ENCODE measurements around the gene SCRT2. TPM values are rescaled to one million over a fixed set of nuclear protein-coding genes. Genes with fewer than 3 reads are reported as not detected.

The SCRT2 gene
- total and polyA plus RNA-seq, 4 donors: not detected

DNA sequence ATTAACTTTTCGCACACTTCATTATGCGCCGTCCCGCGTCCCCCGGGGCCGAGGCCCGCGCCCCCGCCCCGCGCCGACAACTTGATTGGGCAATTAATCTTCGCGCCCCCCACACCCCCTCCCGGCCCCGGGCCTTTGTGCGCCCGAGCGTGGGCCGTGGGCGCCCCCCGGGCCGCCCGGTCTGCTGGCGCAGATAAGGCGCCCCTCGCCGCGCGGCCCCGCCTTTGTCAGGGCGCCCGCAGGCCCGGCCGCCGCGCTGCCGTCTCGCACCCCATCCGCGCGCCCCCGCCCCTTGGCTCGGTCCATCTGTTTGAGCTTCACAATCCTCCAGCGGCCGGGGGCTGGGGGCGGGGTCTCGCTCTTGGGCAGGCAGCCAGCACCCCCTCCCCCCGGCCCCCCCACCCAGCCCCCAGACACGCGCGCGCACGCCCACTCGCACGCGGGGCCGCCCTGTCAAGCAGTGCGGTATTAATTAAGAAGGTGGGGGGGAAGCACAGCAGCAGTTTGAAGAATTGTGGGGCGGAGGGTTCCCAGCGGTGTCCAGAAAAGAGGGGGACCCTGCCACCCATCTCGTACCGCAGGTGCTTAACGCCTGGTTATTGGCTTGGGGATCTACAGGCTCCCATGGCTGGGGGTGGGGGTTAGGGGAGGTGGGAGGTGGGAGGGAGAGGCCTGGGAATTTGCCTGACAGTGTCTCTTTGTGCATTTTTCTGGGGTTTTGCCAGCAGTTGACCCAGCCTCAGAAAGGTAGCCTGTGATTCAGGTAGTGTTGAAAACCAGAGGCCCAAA, 34.6 kb upstream of the SCRT2 start:
- DNase-seq (ENCODE audit: low spot score): no peak
- peaks cover 0 to 5% (median 3%) of the 10 kb centered on the region in 4 donors for H3K27me3 ChIP-seq (ENCODE audit: control insufficient read depth in 4 of 4, insufficient read depth in 4 of 4, low read length in 3 of 4)
- no peak overlapping the region for H3K27ac ChIP-seq (ENCODE audit: low read depth in 1 of 2, low read length in 2 of 2)
- H3K4me1 ChIP-seq (ENCODE audit: control insufficient read depth in 4 of 4, insufficient read depth in 4 of 4, low read length in 3 of 4): peaks cover 0 to 3% (median under 1%) of the 10 kb centered on the region in 4 donors
- no peak for TF ChIP-seq NR2F2 (IDR thresholded peaks at IDR 0.05)
- no peak for TF ChIP-seq HNF4G (IDR thresholded peaks at IDR 0.05)
- TF ChIP-seq, protein P1, sequence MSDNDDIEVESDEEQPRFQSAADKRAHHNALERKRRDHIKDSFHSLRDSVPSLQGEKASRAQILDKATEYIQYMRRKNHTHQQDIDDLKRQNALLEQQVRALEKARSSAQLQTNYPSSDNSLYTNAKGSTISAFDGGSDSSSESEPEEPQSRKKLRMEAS (IDR thresholded peaks at IDR 0.05): no peak
- no peak for TF ChIP-seq HNF4A (conservative IDR thresholded peaks at IDR 0.05)
- TF ChIP-seq RAD21 (IDR thresholded peaks at IDR 0.05): no peak
- no peak for TF ChIP-seq GABPA (IDR thresholded peaks at IDR 0.05 in 1 of 2, conservative IDR thresholded peaks at IDR 0.05 in 1 of 2)
- TF ChIP-seq RXRA (IDR thresholded peaks at IDR 0.05): no peak
- TF ChIP-seq, protein P2, sequence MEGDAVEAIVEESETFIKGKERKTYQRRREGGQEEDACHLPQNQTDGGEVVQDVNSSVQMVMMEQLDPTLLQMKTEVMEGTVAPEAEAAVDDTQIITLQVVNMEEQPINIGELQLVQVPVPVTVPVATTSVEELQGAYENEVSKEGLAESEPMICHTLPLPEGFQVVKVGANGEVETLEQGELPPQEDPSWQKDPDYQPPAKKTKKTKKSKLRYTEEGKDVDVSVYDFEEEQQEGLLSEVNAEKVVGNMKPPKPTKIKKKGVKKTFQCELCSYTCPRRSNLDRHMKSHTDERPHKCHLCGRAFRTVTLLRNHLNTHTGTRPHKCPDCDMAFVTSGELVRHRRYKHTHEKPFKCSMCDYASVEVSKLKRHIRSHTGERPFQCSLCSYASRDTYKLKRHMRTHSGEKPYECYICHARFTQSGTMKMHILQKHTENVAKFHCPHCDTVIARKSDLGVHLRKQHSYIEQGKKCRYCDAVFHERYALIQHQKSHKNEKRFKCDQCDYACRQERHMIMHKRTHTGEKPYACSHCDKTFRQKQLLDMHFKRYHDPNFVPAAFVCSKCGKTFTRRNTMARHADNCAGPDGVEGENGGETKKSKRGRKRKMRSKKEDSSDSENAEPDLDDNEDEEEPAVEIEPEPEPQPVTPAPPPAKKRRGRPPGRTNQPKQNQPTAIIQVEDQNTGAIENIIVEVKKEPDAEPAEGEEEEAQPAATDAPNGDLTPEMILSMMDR (IDR thresholded peaks at IDR 0.05; ENCODE audit: low read depth, low read length, missing input control): no peak
- TF ChIP-seq, protein P3, sequence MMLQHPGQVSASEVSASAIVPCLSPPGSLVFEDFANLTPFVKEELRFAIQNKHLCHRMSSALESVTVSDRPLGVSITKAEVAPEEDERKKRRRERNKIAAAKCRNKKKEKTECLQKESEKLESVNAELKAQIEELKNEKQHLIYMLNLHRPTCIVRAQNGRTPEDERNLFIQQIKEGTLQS (IDR thresholded peaks at IDR 0.05): no peak
- no peak for TF ChIP-seq YY1 (IDR thresholded peaks at IDR 0.05)
- TF ChIP-seq, protein P4, sequence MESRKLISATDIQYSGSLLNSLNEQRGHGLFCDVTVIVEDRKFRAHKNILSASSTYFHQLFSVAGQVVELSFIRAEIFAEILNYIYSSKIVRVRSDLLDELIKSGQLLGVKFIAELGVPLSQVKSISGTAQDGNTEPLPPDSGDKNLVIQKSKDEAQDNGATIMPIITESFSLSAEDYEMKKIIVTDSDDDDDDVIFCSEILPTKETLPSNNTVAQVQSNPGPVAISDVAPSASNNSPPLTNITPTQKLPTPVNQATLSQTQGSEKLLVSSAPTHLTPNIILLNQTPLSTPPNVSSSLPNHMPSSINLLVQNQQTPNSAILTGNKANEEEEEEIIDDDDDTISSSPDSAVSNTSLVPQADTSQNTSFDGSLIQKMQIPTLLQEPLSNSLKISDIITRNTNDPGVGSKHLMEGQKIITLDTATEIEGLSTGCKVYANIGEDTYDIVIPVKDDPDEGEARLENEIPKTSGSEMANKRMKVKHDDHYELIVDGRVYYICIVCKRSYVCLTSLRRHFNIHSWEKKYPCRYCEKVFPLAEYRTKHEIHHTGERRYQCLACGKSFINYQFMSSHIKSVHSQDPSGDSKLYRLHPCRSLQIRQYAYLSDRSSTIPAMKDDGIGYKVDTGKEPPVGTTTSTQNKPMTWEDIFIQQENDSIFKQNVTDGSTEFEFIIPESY (IDR thresholded peaks at IDR 0.05): no peak
- TF ChIP-seq FOXA1 (IDR thresholded peaks at IDR 0.05): no peak
- no peak for TF ChIP-seq TAF1 (conservative IDR thresholded peaks at IDR 0.05)
- no peak for TF ChIP-seq EGR1 (IDR thresholded peaks at IDR 0.05; ENCODE audit: low read depth in 2 of 2)
- no peak for TF ChIP-seq SP1 (IDR thresholded peaks at IDR 0.05)
- TF ChIP-seq, protein P5, sequence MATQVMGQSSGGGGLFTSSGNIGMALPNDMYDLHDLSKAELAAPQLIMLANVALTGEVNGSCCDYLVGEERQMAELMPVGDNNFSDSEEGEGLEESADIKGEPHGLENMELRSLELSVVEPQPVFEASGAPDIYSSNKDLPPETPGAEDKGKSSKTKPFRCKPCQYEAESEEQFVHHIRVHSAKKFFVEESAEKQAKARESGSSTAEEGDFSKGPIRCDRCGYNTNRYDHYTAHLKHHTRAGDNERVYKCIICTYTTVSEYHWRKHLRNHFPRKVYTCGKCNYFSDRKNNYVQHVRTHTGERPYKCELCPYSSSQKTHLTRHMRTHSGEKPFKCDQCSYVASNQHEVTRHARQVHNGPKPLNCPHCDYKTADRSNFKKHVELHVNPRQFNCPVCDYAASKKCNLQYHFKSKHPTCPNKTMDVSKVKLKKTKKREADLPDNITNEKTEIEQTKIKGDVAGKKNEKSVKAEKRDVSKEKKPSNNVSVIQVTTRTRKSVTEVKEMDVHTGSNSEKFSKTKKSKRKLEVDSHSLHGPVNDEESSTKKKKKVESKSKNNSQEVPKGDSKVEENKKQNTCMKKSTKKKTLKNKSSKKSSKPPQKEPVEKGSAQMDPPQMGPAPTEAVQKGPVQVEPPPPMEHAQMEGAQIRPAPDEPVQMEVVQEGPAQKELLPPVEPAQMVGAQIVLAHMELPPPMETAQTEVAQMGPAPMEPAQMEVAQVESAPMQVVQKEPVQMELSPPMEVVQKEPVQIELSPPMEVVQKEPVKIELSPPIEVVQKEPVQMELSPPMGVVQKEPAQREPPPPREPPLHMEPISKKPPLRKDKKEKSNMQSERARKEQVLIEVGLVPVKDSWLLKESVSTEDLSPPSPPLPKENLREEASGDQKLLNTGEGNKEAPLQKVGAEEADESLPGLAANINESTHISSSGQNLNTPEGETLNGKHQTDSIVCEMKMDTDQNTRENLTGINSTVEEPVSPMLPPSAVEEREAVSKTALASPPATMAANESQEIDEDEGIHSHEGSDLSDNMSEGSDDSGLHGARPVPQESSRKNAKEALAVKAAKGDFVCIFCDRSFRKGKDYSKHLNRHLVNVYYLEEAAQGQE (IDR thresholded peaks at IDR 0.05): no peak
- no peak for TF ChIP-seq FOXA2 (IDR thresholded peaks at IDR 0.05)
- TF ChIP-seq JUND (IDR thresholded peaks at IDR 0.05): no peak
- H3K9ac ChIP-seq (ENCODE audit: low read depth in 1 of 2, low read length in 2 of 2): no peak overlapping the region
- no peaks in the 10 kb centered on the region for H3K36me3 ChIP-seq (ENCODE audit: control insufficient read depth in 4 of 4, insufficient read depth in 3 of 4, low read depth in 1 of 4, low read length in 3 of 4)
- peaks cover 0 to 7% (median 3%) of the 10 kb centered on the region in 4 donors for H3K9me3 ChIP-seq (ENCODE audit: control insufficient read depth in 4 of 4, low read length in 3 of 4)
- H3K4me3 ChIP-seq (ENCODE audit: low read depth in 1 of 3, low read length in 3 of 3): peak overlapping the region in 1 of 3 donors; percentile 15
- 11% methylated on average over 65 of the region's 65 CpGs for WGBS

Data from liver (tissue), 9 donors.